Measurements from ENCODE around the gene NPIPB4.
A peak's percentile ranks its signal among the peaks of the same experiment; 100 is the strongest.
"Not testable (repeated sequence)": the region's sequence is repeated elsewhere in the genome, so short reads cannot be mapped to it uniquely, and the experiment has no call there.

The NPIPB4 gene

GRCh38 chr16:21857656-21858055 lies at the start of gene NPIPB4:
Gene NPIPB4 (minus strand): TSS chr16:21857756. CDS start chr16:21857378, 378 bp downstream.
- not testable (repeated sequence) for DNase-seq

- DNase-seq: not testable (repeated sequence)
These were observed 41.4 kb upstream of the NPIPB4 start for GRCh38 chr16:21898998-21899397.

- not testable (repeated sequence) for DNase-seq
These were observed 24.4 kb upstream of the NPIPB4 start for GRCh38 chr16:21881988-21882387.

GRCh38 chr16:21837186-21837585 lies 20.4 kb downstream of the NPIPB4 start:
- not testable (repeated sequence) for DNase-seq

GRCh38 chr16:21836334-21836733 lies 21.2 kb downstream of the NPIPB4 start:
- not testable (repeated sequence) for DNase-seq

GRCh38 chr16:21835747-21836146 lies 21.8 kb downstream of the NPIPB4 start:
- DNase-seq: not testable (repeated sequence)

GRCh38 chr16:21834211-21834610 lies 23.3 kb downstream of the NPIPB4 start:
- not testable (repeated sequence) for DNase-seq

GRCh38 chr16:21829929-21830328 lies 27.6 kb downstream of the NPIPB4 start:
- not testable (repeated sequence) for DNase-seq

GRCh38 chr16:21826067-21826706 lies 31.4 kb downstream of the NPIPB4 start:
- DNase-seq: not testable (repeated sequence)

GRCh38 chr16:21825526-21825925 lies 32.0 kb downstream of the NPIPB4 start:
- not testable (repeated sequence) for DNase-seq

GRCh38 chr16:21823258-21823657 lies 34.3 kb downstream of the NPIPB4 start:
- not testable (repeated sequence) for DNase-seq

- not testable (repeated sequence) for DNase-seq
These were observed 36.6 kb downstream of the NPIPB4 start for GRCh38 chr16:21820908-21821465.

GRCh38 chr16:21820028-21820907 lies 37.3 kb downstream of the NPIPB4 start:
- peak; percentile 86 for DNase-seq

- DNase-seq: not testable (repeated sequence)
These were observed 37.9 kb downstream of the NPIPB4 start for GRCh38 chr16:21819617-21820016.

GRCh38 chr16:21817012-21817411 lies 40.5 kb downstream of the NPIPB4 start:
- not testable (repeated sequence) for DNase-seq

- DNase-seq: not testable (repeated sequence)
These were observed 41.9 kb downstream of the NPIPB4 start for GRCh38 chr16:21815694-21816093.

- not testable (repeated sequence) for DNase-seq
These were observed 55.2 kb downstream of the NPIPB4 start for GRCh38 chr16:21802375-21802663.

GRCh38 chr16:21801538-21802374 lies 55.8 kb downstream of the NPIPB4 start:
- not testable (repeated sequence) for DNase-seq

- not testable (repeated sequence) for DNase-seq
These were observed 59.0 kb downstream of the NPIPB4 start for GRCh38 chr16:21798601-21799000.

- not testable (repeated sequence) for DNase-seq
These were observed 64.2 kb downstream of the NPIPB4 start for GRCh38 chr16:21793310-21793709.

- DNase-seq: not testable (repeated sequence)
These were observed 67.0 kb downstream of the NPIPB4 start for GRCh38 chr16:21790506-21790905.
